OCI-LY3 (cell line): Measurements from ENCODE around the gene ABHD12.

ENCODE experiments used
- CTCF ChIP-seq: fragments of 200-600, 300-600 bp; sonication (generic); IDR thresholded peaks from 2 replicates; pipeline ENCODE4 v1.5.1; 2014; ENCODE audit warnings: antibody characterized with exemption, low read length, low read depth
- EZH2phosphoT487 ChIP-seq: fragments of 200-600 bp; shearing (Covaris generic); IDR thresholded peaks from 2 replicates; pipeline ENCODE4 v1.6.1; 2018; ENCODE audit warnings: antibody characterized with exemption, mixed run types, low read depth

GRCh38 chr20:25302596-25302995, 88.0 kb downstream of the ABHD12 start:
- TF ChIP-seq CTCF (no peak), EZH2phosphoT487 (no peak)
